WTC11 (cell line): ENCODE data around the gene PRKN. TPM values are rescaled to one million over a fixed set of nuclear protein-coding genes. Genes with fewer than 3 reads are reported as not detected.
A peak's percentile ranks its signal among the peaks of the same experiment; 100 is the strongest.

Source experiments
- ATAC-seq: fragments of 200-7000 bp; cut with Tn5 transposase; 2 replicates; pipeline ENCODE4 v1.10.0; 2021; ENCODE audit warnings: mild to moderate bottlenecking, moderate library complexity
- CTCF ChIA-PET: fragments of 300-600 bp; sonication (Branson Sonifier 250); formaldehyde crosslinking; loops from one replicate; lab custom pipeline; 2021; ENCODE audit warnings: antibody characterized with exemption; lab: Charles Lee
- POLR2A ChIA-PET: fragments of 350-600 bp; sonication (Branson Sonifier 250); formaldehyde crosslinking; loops from one replicate; lab custom pipeline; 2021; ENCODE audit warnings: antibody characterized with exemption; lab: Charles Lee
- DNase-seq: peaks from one replicate; pipeline ENCODE4 v3.0.0; 2021; ENCODE audit warnings: low spot score
- H3K27ac Mint-ChIP-seq: 2 replicates; pipeline ENCODE4 v1.8.0; 2021; ENCODE audit warnings: mixed read lengths
- H3K27me3 Mint-ChIP-seq: 2 replicates; pipeline ENCODE4 v1.8.0; 2021; ENCODE audit warnings: low read depth, mild to moderate bottlenecking, moderate library complexity, mixed read lengths
- H3K36me3 Mint-ChIP-seq: 2 replicates; pipeline ENCODE4 v1.8.0; 2021; ENCODE audit warnings: mixed read lengths
- H3K4me1 Mint-ChIP-seq: 2 replicates; pipeline ENCODE4 v1.8.0; 2022; ENCODE audit warnings: mixed read lengths
- H3K4me3 Mint-ChIP-seq: 2 replicates; pipeline ENCODE4 v1.8.0; 2021; ENCODE audit warnings: mild to moderate bottlenecking, moderate library complexity, mixed read lengths
- H3K9me3 Mint-ChIP-seq: 2 replicates; pipeline ENCODE4 v1.8.0; 2021; ENCODE audit warnings: mixed read lengths
- ATF1 ChIP-seq: sonication (generic); formaldehyde crosslinking; IDR thresholded peaks from 2 replicates; pipeline ENCODE4 v1.8.1; 2023; ENCODE audit warnings: mild to moderate bottlenecking, moderate library complexity, missing genetic modification reagents
- ELF4 ChIP-seq: sonication (generic); formaldehyde crosslinking; IDR thresholded peaks from 2 replicates; pipeline ENCODE4 v1.8.1; 2022; ENCODE audit warnings: low read depth, mild to moderate bottlenecking, moderate library complexity, missing genetic modification reagents
- ESRRA ChIP-seq: sonication (generic); formaldehyde crosslinking; IDR thresholded peaks from 2 replicates; pipeline ENCODE4 v1.8.1; 2022; ENCODE audit warnings: mild to moderate bottlenecking, missing genetic modification reagents, borderline replicate concordance
- FOXJ3 ChIP-seq: sonication (generic); formaldehyde crosslinking; IDR thresholded peaks from 2 replicates; pipeline ENCODE4 v1.9.0; 2021; ENCODE audit warnings: missing genetic modification reagents, mild to moderate bottlenecking, borderline replicate concordance
- FOXK1 ChIP-seq: sonication (generic); formaldehyde crosslinking; IDR thresholded peaks from 2 replicates; pipeline ENCODE4 v1.8.0; 2022; ENCODE audit warnings: mild to moderate bottlenecking, moderate library complexity, missing genetic modification reagents
- NFATC4 ChIP-seq: fragments of 250-450 bp; sonication (Bioruptor Pico); IDR thresholded peaks from 2 replicates; pipeline ENCODE4 v1.9.0; 2021; ENCODE audit warnings: mild to moderate bottlenecking
- RELA ChIP-seq: sonication (generic); formaldehyde crosslinking; IDR thresholded peaks from 2 replicates; pipeline ENCODE4 v1.8.1; 2022; ENCODE audit warnings: missing genetic modification reagents, mild to moderate bottlenecking, borderline replicate concordance
- TCF7 ChIP-seq: sonication (generic); formaldehyde crosslinking; IDR thresholded peaks from 2 replicates; pipeline ENCODE4 v1.8.0; 2022; ENCODE audit warnings: mild to moderate bottlenecking, low read depth, missing genetic modification reagents, moderate library complexity
- TEAD4 ChIP-seq: sonication (generic); formaldehyde crosslinking; IDR thresholded peaks from 2 replicates; pipeline ENCODE4 v1.8.0; 2022; ENCODE audit warnings: mild to moderate bottlenecking, missing genetic modification reagents
- ZNF232 ChIP-seq: sonication (generic); formaldehyde crosslinking; IDR thresholded peaks from 2 replicates; pipeline ENCODE4 v1.8.0; 2022; ENCODE audit warnings: mild to moderate bottlenecking, missing genetic modification reagents
- ZNF263 ChIP-seq: sonication (generic); formaldehyde crosslinking; IDR thresholded peaks from 2 replicates; pipeline ENCODE4 v1.8.1; 2022; ENCODE audit warnings: low read depth, mild to moderate bottlenecking, moderate library complexity, missing genetic modification reagents
- ZNF416 ChIP-seq: fragments of 250-450 bp; sonication (Bioruptor Pico); IDR thresholded peaks from 2 replicates; pipeline ENCODE4 v1.9.0; 2021; ENCODE audit warnings: mild to moderate bottlenecking, inconsistent platforms
- ZNF423 ChIP-seq: fragments of 250-450 bp; sonication (Bioruptor Pico); IDR thresholded peaks from 2 replicates; pipeline ENCODE4 v2.1.2; 2022; ENCODE audit warnings: mild to moderate bottlenecking, moderate library complexity
- total RNA-seq: library from RNA; stranded (reverse); gene quantifications from 3 replicates; pipeline ENCODE4 v1.2.3, GENCODE V29; 2021
- TF ChIP-seq, protein P1 (sequence below): fragments of 200-600 bp; IDR thresholded peaks from 2 replicates; pipeline ENCODE4 v1.8.0; 2022; ENCODE audit warnings: antibody characterized with exemption
- TF ChIP-seq, protein P2 (sequence below): sonication (generic); formaldehyde crosslinking; IDR thresholded peaks from 2 replicates; pipeline ENCODE4 v1.8.0; 2022; ENCODE audit warnings: mild to moderate bottlenecking, missing genetic modification reagents
- TF ChIP-seq, protein P3 (sequence below): sonication (generic); formaldehyde crosslinking; IDR thresholded peaks from 2 replicates; pipeline ENCODE4 v1.8.1; 2022; ENCODE audit warnings: low read depth, missing genetic modification reagents, borderline replicate concordance

The PRKN gene
- total RNA-seq, 1 experiment from 2014 or later: 0.59 TPM

DNA sequence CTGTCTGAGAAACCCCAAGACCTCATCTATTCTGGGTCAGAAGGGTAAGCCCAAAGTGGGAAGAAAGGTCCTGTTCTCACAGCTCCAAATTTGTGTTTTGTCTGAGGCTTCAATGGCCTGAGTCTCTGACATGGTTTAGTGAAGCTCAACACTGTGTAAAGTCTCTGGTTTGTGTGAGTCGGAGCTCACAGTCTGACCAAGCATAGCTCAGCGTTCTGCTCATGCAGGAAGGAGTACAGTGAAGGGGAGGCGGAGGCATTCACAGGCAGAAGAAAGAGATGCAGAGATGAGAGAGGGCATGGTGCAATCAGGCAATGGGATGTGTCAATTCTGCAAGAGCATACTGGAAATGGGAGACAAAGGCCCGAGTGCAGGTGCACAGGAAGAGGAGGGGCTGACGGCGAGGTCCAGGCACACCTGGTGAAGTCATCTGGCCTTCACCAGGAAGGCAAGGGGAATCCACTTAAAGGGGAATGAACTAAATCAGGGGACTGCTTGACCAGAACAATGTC is 990.7 kb downstream of the PRKN start:
- no peaks in the 10 kb centered on the region; the same call in 1 of the 2 replicates for H3K27me3 Mint-ChIP-seq
- ATAC-seq: no peak
- CTCF ChIA-PET: no interaction called here
- H3K4me3 Mint-ChIP-seq: no peak overlapping the region
- TF ChIP-seq, protein P1, sequence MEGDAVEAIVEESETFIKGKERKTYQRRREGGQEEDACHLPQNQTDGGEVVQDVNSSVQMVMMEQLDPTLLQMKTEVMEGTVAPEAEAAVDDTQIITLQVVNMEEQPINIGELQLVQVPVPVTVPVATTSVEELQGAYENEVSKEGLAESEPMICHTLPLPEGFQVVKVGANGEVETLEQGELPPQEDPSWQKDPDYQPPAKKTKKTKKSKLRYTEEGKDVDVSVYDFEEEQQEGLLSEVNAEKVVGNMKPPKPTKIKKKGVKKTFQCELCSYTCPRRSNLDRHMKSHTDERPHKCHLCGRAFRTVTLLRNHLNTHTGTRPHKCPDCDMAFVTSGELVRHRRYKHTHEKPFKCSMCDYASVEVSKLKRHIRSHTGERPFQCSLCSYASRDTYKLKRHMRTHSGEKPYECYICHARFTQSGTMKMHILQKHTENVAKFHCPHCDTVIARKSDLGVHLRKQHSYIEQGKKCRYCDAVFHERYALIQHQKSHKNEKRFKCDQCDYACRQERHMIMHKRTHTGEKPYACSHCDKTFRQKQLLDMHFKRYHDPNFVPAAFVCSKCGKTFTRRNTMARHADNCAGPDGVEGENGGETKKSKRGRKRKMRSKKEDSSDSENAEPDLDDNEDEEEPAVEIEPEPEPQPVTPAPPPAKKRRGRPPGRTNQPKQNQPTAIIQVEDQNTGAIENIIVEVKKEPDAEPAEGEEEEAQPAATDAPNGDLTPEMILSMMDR: no peak
- TF ChIP-seq, protein P2, sequence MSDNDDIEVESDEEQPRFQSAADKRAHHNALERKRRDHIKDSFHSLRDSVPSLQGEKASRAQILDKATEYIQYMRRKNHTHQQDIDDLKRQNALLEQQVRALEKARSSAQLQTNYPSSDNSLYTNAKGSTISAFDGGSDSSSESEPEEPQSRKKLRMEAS (CRISPR knock-in tag): 0 out of 2 replicates have a peak, but pooled peaks have one; percentile 23
- TF ChIP-seq, all 79 proteins: peak for 1
- peaks cover 6% of the 10 kb centered on the region for H3K4me1 Mint-ChIP-seq
- POLR2A ChIA-PET: interaction anchor here (0.5 kb wide), 1 partner anchor 178 kb away, joined by 4 read pairs; no protein-coding TSS in a partner anchor
- H3K36me3 Mint-ChIP-seq: no peaks in the 10 kb centered on the region
- H3K9me3 Mint-ChIP-seq: no peaks in the 10 kb centered on the region
- DNase-seq: no peak
- 0 out of 2 replicates have a peak overlapping the region, but pooled peaks have one; percentile 5 for H3K27ac Mint-ChIP-seq

DNA sequence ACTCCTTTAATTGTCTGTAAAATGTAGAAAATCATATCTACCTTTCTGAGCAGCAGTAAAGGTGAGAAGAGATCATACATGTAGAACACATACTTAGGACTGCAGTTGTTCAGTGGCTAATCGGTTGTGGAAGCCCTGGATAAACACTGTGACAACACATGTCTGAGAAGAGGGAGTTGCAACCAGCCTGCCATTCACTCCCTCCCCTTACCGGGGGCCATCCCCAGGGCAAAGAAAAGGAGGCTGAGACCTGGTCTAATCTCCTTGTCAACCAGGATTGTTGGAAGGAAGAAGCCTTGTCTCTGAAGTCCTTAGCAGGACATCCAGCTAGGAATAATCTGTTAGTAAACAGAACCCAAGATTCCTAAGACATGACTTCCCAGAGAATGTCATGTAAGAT is 991.2 kb downstream of the PRKN start:
- no peak for TF ChIP-seq ZNF416 (CRISPR knock-in tag)
- ATAC-seq (no peak), DNase-seq (no peak)
- H3K27me3 Mint-ChIP-seq: no peaks in the 10 kb centered on the region; the same call in 1 of the 2 replicates
- H3K4me1 Mint-ChIP-seq: peaks cover 6% of the 10 kb centered on the region
- CTCF ChIA-PET: no interaction called here
- no peaks in the 10 kb centered on the region for H3K9me3 Mint-ChIP-seq
- H3K4me3 Mint-ChIP-seq: no peak overlapping the region
- no peak overlapping the region for H3K27ac Mint-ChIP-seq
- POLR2A ChIA-PET: interaction anchor here (0.5 kb wide), 1 partner anchor 178 kb away, joined by 4 read pairs; no protein-coding TSS in a partner anchor
- no peaks in the 10 kb centered on the region for H3K36me3 Mint-ChIP-seq

DNA sequence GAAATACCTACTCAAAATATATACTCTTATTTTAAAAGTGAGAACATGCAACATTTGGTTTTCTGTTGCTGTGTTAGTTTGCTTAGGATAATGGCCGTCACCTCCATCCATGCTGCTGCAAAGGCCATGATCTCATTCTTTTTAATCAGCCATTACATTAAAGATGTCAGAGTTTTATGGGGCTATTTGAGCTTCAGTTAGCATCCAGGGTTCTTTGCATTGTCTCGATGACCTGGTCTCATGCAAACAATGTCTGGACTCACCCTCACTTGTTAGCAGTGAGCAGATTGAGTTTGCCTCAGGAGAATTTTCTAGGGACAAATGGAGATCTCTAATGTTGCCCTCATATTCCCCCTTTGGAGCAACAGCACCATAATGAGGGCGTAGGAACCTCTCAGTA is 995.0 kb downstream of the PRKN start:
- H3K4me1 Mint-ChIP-seq: peaks cover 9% of the 10 kb centered on the region
- peaks cover 11% of the 10 kb centered on the region for H3K36me3 Mint-ChIP-seq
- no peak overlapping the region for H3K27ac Mint-ChIP-seq
- no peaks in the 10 kb centered on the region; the same call in 1 of the 2 replicates for H3K27me3 Mint-ChIP-seq
- ChIA-PET CTCF (no interaction called here), POLR2A (no interaction called here)
- ATAC-seq (no peak), DNase-seq (no peak)
- no peak overlapping the region for H3K4me3 Mint-ChIP-seq
- TF ChIP-seq ZNF423 (CRISPR knock-in tag) (no peak), FOXK1 (CRISPR knock-in tag) (no peak), RELA (CRISPR knock-in tag) (no peak), ATF1 (no peak), TCF7 (CRISPR knock-in tag) (no peak), ELF4 (CRISPR knock-in tag) (no peak), ZNF232 (no peak), FOXJ3 (no peak), ZNF263 (no peak), NFATC4 (CRISPR knock-in tag) (no peak), ESRRA (CRISPR knock-in tag) (no peak), TEAD4 (CRISPR knock-in tag) (no peak)
- TF ChIP-seq, protein P3, sequence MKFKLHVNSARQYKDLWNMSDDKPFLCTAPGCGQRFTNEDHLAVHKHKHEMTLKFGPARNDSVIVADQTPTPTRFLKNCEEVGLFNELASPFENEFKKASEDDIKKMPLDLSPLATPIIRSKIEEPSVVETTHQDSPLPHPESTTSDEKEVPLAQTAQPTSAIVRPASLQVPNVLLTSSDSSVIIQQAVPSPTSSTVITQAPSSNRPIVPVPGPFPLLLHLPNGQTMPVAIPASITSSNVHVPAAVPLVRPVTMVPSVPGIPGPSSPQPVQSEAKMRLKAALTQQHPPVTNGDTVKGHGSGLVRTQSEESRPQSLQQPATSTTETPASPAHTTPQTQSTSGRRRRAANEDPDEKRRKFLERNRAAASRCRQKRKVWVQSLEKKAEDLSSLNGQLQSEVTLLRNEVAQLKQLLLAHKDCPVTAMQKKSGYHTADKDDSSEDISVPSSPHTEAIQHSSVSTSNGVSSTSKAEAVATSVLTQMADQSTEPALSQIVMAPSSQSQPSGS (CRISPR knock-in tag): no peak
- peaks cover 16% of the 10 kb centered on the region for H3K9me3 Mint-ChIP-seq
